ENCODE data around the gene SEMA3A.

SEMA3A gene

GRCh38 chr7:83983606-83984005, 211.0 kb downstream of the SEMA3A start:
- no peak for DNase-seq
- Histone ChIP-seq H3K4me3 (ENCODE audit: insufficient read depth, low read depth, low read length, poor library complexity, severe bottlenecking) (no peak overlapping the region), H3K36me3 (ENCODE audit: control insufficient read depth, insufficient read depth, low read length) (no peaks in the 10 kb centered on the region), H3K27me3 (replicated peaks; ENCODE audit: control insufficient read depth, insufficient read depth, low read length, poor library complexity, severe bottlenecking) (no peaks in the 10 kb centered on the region), H3K27ac (ENCODE audit: insufficient read depth, low read length, poor library complexity, severe bottlenecking) (no peak overlapping the region), H3K9me3 (ENCODE audit: control insufficient read depth, low read length) (no peaks in the 10 kb centered on the region), H3K4me1 (ENCODE audit: control insufficient read depth, insufficient read depth, low read length, poor library complexity, severe bottlenecking) (no peaks in the 10 kb centered on the region)

GRCh38 chr7:83976302-83976701, 218.3 kb downstream of the SEMA3A start:
- H3K9me3 ChIP-seq (ENCODE audit: control insufficient read depth, low read length), result no peaks in the 10 kb centered on the region
- no peaks in the 10 kb centered on the region for H3K36me3 ChIP-seq (ENCODE audit: control insufficient read depth, insufficient read depth, low read length)
- H3K27ac ChIP-seq (ENCODE audit: insufficient read depth, low read length, poor library complexity, severe bottlenecking), result no peak overlapping the region
- no peak overlapping the region for H3K4me3 ChIP-seq (ENCODE audit: insufficient read depth, low read depth, low read length, poor library complexity, severe bottlenecking)
- no peaks in the 10 kb centered on the region for H3K27me3 ChIP-seq (replicated peaks; ENCODE audit: control insufficient read depth, insufficient read depth, low read length, poor library complexity, severe bottlenecking)
- no peak for DNase-seq
- no peaks in the 10 kb centered on the region for H3K4me1 ChIP-seq (ENCODE audit: control insufficient read depth, insufficient read depth, low read length, poor library complexity, severe bottlenecking)

GRCh38 chr7:83970081-83970480, 224.5 kb downstream of the SEMA3A start:
- Histone ChIP-seq H3K27ac (ENCODE audit: insufficient read depth, low read length, poor library complexity, severe bottlenecking) (no peak overlapping the region), H3K4me1 (ENCODE audit: control insufficient read depth, insufficient read depth, low read length, poor library complexity, severe bottlenecking) (no peaks in the 10 kb centered on the region), H3K27me3 (replicated peaks; ENCODE audit: control insufficient read depth, insufficient read depth, low read length, poor library complexity, severe bottlenecking) (no peaks in the 10 kb centered on the region), H3K36me3 (ENCODE audit: control insufficient read depth, insufficient read depth, low read length) (no peaks in the 10 kb centered on the region), H3K9me3 (ENCODE audit: control insufficient read depth, low read length) (no peaks in the 10 kb centered on the region), H3K4me3 (ENCODE audit: insufficient read depth, low read depth, low read length, poor library complexity, severe bottlenecking) (no peak overlapping the region)
- no peak for DNase-seq

- Histone ChIP-seq H3K9me3 (ENCODE audit: control insufficient read depth, low read length) (no peaks in the 10 kb centered on the region), H3K27me3 (replicated peaks; ENCODE audit: control insufficient read depth, insufficient read depth, low read length, poor library complexity, severe bottlenecking) (no peaks in the 10 kb centered on the region), H3K4me1 (ENCODE audit: control insufficient read depth, insufficient read depth, low read length, poor library complexity, severe bottlenecking) (no peaks in the 10 kb centered on the region), H3K4me3 (ENCODE audit: insufficient read depth, low read depth, low read length, poor library complexity, severe bottlenecking) (no peak overlapping the region), H3K27ac (ENCODE audit: insufficient read depth, low read length, poor library complexity, severe bottlenecking) (no peak overlapping the region), H3K36me3 (ENCODE audit: control insufficient read depth, insufficient read depth, low read length) (no peaks in the 10 kb centered on the region)
- DNase-seq, result no peak
Measured at GRCh38 chr7:83964318-83964717, 230.3 kb downstream of the SEMA3A start.

GRCh38 chr7:83957333-83957732, 237.3 kb downstream of the SEMA3A start:
- Histone ChIP-seq H3K4me1 (ENCODE audit: control insufficient read depth, insufficient read depth, low read length, poor library complexity, severe bottlenecking) (no peaks in the 10 kb centered on the region), H3K36me3 (ENCODE audit: control insufficient read depth, insufficient read depth, low read length) (no peaks in the 10 kb centered on the region), H3K4me3 (ENCODE audit: insufficient read depth, low read depth, low read length, poor library complexity, severe bottlenecking) (no peak overlapping the region), H3K27me3 (replicated peaks; ENCODE audit: control insufficient read depth, insufficient read depth, low read length, poor library complexity, severe bottlenecking) (no peaks in the 10 kb centered on the region), H3K9me3 (ENCODE audit: control insufficient read depth, low read length) (no peaks in the 10 kb centered on the region), H3K27ac (ENCODE audit: insufficient read depth, low read length, poor library complexity, severe bottlenecking) (no peak overlapping the region)
- DNase-seq, result no peak

- H3K27ac ChIP-seq (ENCODE audit: insufficient read depth, low read length, poor library complexity, severe bottlenecking), result no peak overlapping the region
- DNase-seq, result no peak
Measured at GRCh38 chr7:83956104-83956503, 238.5 kb downstream of the SEMA3A start.

GRCh38 chr7:83952236-83952635, 242.4 kb downstream of the SEMA3A start:
- Histone ChIP-seq H3K27me3 (replicated peaks; ENCODE audit: control insufficient read depth, insufficient read depth, low read length, poor library complexity, severe bottlenecking) (no peaks in the 10 kb centered on the region), H3K4me1 (ENCODE audit: control insufficient read depth, insufficient read depth, low read length, poor library complexity, severe bottlenecking) (no peaks in the 10 kb centered on the region), H3K36me3 (ENCODE audit: control insufficient read depth, insufficient read depth, low read length) (no peaks in the 10 kb centered on the region), H3K4me3 (ENCODE audit: insufficient read depth, low read depth, low read length, poor library complexity, severe bottlenecking) (no peak overlapping the region), H3K27ac (ENCODE audit: insufficient read depth, low read length, poor library complexity, severe bottlenecking) (no peak overlapping the region), H3K9me3 (ENCODE audit: control insufficient read depth, low read length) (no peaks in the 10 kb centered on the region)
- DNase-seq, result no peak

More at GRCh38 chr7:83956104-83956503, 238.5 kb downstream of the SEMA3A start:
- Histone ChIP-seq H3K4me3 (ENCODE audit: insufficient read depth, low read depth, low read length, poor library complexity, severe bottlenecking) (no peak overlapping the region), H3K9me3 (ENCODE audit: control insufficient read depth, low read length) (no peaks in the 10 kb centered on the region), H3K36me3 (ENCODE audit: control insufficient read depth, insufficient read depth, low read length) (no peaks in the 10 kb centered on the region), H3K27me3 (replicated peaks; ENCODE audit: control insufficient read depth, insufficient read depth, low read length, poor library complexity, severe bottlenecking) (no peaks in the 10 kb centered on the region), H3K4me1 (ENCODE audit: control insufficient read depth, insufficient read depth, low read length, poor library complexity, severe bottlenecking) (no peaks in the 10 kb centered on the region)

GRCh38 chr7:83947260-83947659, 247.3 kb downstream of the SEMA3A start:
- H3K4me1 ChIP-seq (ENCODE audit: control insufficient read depth, insufficient read depth, low read length, poor library complexity, severe bottlenecking), result no peaks in the 10 kb centered on the region
- no peaks in the 10 kb centered on the region for H3K36me3 ChIP-seq (ENCODE audit: control insufficient read depth, insufficient read depth, low read length)
- H3K27ac ChIP-seq (ENCODE audit: insufficient read depth, low read length, poor library complexity, severe bottlenecking), result no peak overlapping the region
- H3K27me3 ChIP-seq (replicated peaks; ENCODE audit: control insufficient read depth, insufficient read depth, low read length, poor library complexity, severe bottlenecking), result no peaks in the 10 kb centered on the region
- no peak for DNase-seq
- no peak overlapping the region for H3K4me3 ChIP-seq (ENCODE audit: insufficient read depth, low read depth, low read length, poor library complexity, severe bottlenecking)
- no peaks in the 10 kb centered on the region for H3K9me3 ChIP-seq (ENCODE audit: control insufficient read depth, low read length)

- no peaks in the 10 kb centered on the region for H3K27me3 ChIP-seq (replicated peaks; ENCODE audit: control insufficient read depth, insufficient read depth, low read length, poor library complexity, severe bottlenecking)
- H3K27ac ChIP-seq (ENCODE audit: insufficient read depth, low read length, poor library complexity, severe bottlenecking), result no peak overlapping the region
- DNase-seq, result no peak
- no peaks in the 10 kb centered on the region for H3K4me1 ChIP-seq (ENCODE audit: control insufficient read depth, insufficient read depth, low read length, poor library complexity, severe bottlenecking)
- H3K9me3 ChIP-seq (ENCODE audit: control insufficient read depth, low read length), result no peaks in the 10 kb centered on the region
- H3K4me3 ChIP-seq (ENCODE audit: insufficient read depth, low read depth, low read length, poor library complexity, severe bottlenecking), result no peak overlapping the region
- no peaks in the 10 kb centered on the region for H3K36me3 ChIP-seq (ENCODE audit: control insufficient read depth, insufficient read depth, low read length)
Measured at GRCh38 chr7:83946801-83947200, 247.8 kb downstream of the SEMA3A start.

GRCh38 chr7:83941300-83941699, 253.3 kb downstream of the SEMA3A start:
- no peaks in the 10 kb centered on the region for H3K9me3 ChIP-seq (ENCODE audit: control insufficient read depth, low read length)
- no peaks in the 10 kb centered on the region for H3K27me3 ChIP-seq (replicated peaks; ENCODE audit: control insufficient read depth, insufficient read depth, low read length, poor library complexity, severe bottlenecking)
- no peaks in the 10 kb centered on the region for H3K36me3 ChIP-seq (ENCODE audit: control insufficient read depth, insufficient read depth, low read length)
- H3K27ac ChIP-seq (ENCODE audit: insufficient read depth, low read length, poor library complexity, severe bottlenecking), result no peak overlapping the region
- no peak for DNase-seq
- no peak overlapping the region for H3K4me3 ChIP-seq (ENCODE audit: insufficient read depth, low read depth, low read length, poor library complexity, severe bottlenecking)
- no peaks in the 10 kb centered on the region for H3K4me1 ChIP-seq (ENCODE audit: control insufficient read depth, insufficient read depth, low read length, poor library complexity, severe bottlenecking)

GRCh38 chr7:83937930-83938329, 256.7 kb downstream of the SEMA3A start:
- Histone ChIP-seq H3K9me3 (ENCODE audit: control insufficient read depth, low read length) (no peaks in the 10 kb centered on the region), H3K4me1 (ENCODE audit: control insufficient read depth, insufficient read depth, low read length, poor library complexity, severe bottlenecking) (no peaks in the 10 kb centered on the region), H3K27ac (ENCODE audit: insufficient read depth, low read length, poor library complexity, severe bottlenecking) (no peak overlapping the region), H3K36me3 (ENCODE audit: control insufficient read depth, insufficient read depth, low read length) (no peaks in the 10 kb centered on the region), H3K27me3 (replicated peaks; ENCODE audit: control insufficient read depth, insufficient read depth, low read length, poor library complexity, severe bottlenecking) (no peaks in the 10 kb centered on the region), H3K4me3 (ENCODE audit: insufficient read depth, low read depth, low read length, poor library complexity, severe bottlenecking) (no peak overlapping the region)
- DNase-seq, result no peak

Measured in effector memory CD4-positive, alpha-beta T cell (primary cell).